A673 (cell line): ENCODE data around the gene CLIC4.
A peak's percentile ranks its signal among the peaks of the same experiment; 100 is the strongest.

ENCODE experiments used
- CTCF ChIP-seq: fragments of 300-800, 200-600 bp; sonication (generic); conservative IDR thresholded peaks from 2 replicates; pipeline ENCODE4 v1.5.1; 2017; ENCODE audit warnings: low read depth, mild to moderate bottlenecking, antibody characterized with exemption, low read length, moderate library complexity, mixed read lengths
- EZH2 ChIP-seq: fragments of 200-600 bp; sonication (generic); IDR thresholded peaks from 2 replicates; pipeline ENCODE4 v1.6.1; 2017; ENCODE audit warnings: borderline replicate concordance, low read depth, mild to moderate bottlenecking, mixed read lengths, antibody characterized with exemption, low read length; ENCODE audit not compliant: poor library complexity, severe bottlenecking

- TF ChIP-seq CTCF: peak; percentile 81
- TF ChIP-seq EZH2: no peak
Measured at GRCh38 chr1:24830680-24831272, 85.5 kb downstream of the CLIC4 start.
